GM23248 (cell line): ENCODE data around the gene HECTD3. TPM values are rescaled to one million over a fixed set of nuclear protein-coding genes. Genes with fewer than 3 reads are reported as not detected.
"Not testable (repeated sequence)": the region's sequence is repeated elsewhere in the genome, so short reads cannot be mapped to it uniquely, and the experiment has no call there.

Source experiments
- DNase-seq: peaks from one replicate; pipeline ENCODE4 v3.0.0-alpha.2; 2015
- H2AFZ ChIP-seq: fragments of 200-600 bp; sonication (generic); 2 replicates; pipeline ENCODE4 v1.6.1; 2016; ENCODE audit warnings: antibody characterized with exemption
- H3F3A ChIP-seq: fragments of 200-600 bp; sonication (generic); 2 replicates; pipeline ENCODE4 v1.6.1; 2016; ENCODE audit warnings: mild to moderate bottlenecking, antibody characterized with exemption, mixed run types; ENCODE audit not compliant: insufficient read depth
- H3K27ac ChIP-seq: fragments of 200-600 bp; sonication (generic); 2 replicates; pipeline ENCODE4 v1.5.1; 2016; ENCODE audit warnings: mild to moderate bottlenecking
- H3K27me3 ChIP-seq: fragments of 200-600 bp; sonication (generic); replicated peaks from 2 replicates; pipeline ENCODE4 v1.6.1; 2016; ENCODE audit warnings: mild to moderate bottlenecking; ENCODE audit not compliant: insufficient read depth
- H3K36me3 ChIP-seq: fragments of 200-600 bp; sonication (generic); 2 replicates; pipeline ENCODE4 v1.6.1; 2016; ENCODE audit warnings: low read depth, mild to moderate bottlenecking
- H3K4me1 ChIP-seq: fragments of 200-600 bp; sonication (generic); 2 replicates; pipeline ENCODE4 v1.6.1; 2016; ENCODE audit warnings: mild to moderate bottlenecking; ENCODE audit not compliant: insufficient read depth
- H3K4me2 ChIP-seq: fragments of 200-600 bp; sonication (generic); one replicate; pipeline ENCODE4 v1.6.1; 2016; ENCODE audit warnings: mild to moderate bottlenecking; ENCODE audit not compliant: unreplicated experiment
- H3K4me3 ChIP-seq: fragments of 200-600 bp; sonication (generic); 2 replicates; pipeline ENCODE4 v1.5.1; 2016; ENCODE audit warnings: mild to moderate bottlenecking
- H3K79me2 ChIP-seq: fragments of 200-600 bp; sonication (generic); 2 replicates; pipeline ENCODE4 v1.6.1; 2016; ENCODE audit warnings: mild to moderate bottlenecking; ENCODE audit not compliant: insufficient read depth
- H3K9ac ChIP-seq: fragments of 200-600 bp; sonication (generic); 2 replicates; pipeline ENCODE4 v1.6.1; 2016; ENCODE audit warnings: mild to moderate bottlenecking
- H3K9me2 ChIP-seq: fragments of 200-600 bp; sonication (generic); 2 replicates; pipeline ENCODE4 v1.6.1; 2016; ENCODE audit warnings: mixed run types, mild to moderate bottlenecking, moderate library complexity; ENCODE audit not compliant: insufficient read depth
- H3K9me3 ChIP-seq: fragments of 200-600 bp; sonication (generic); one replicate; pipeline ENCODE4 v1.6.1; 2017; ENCODE audit warnings: low read depth
- H4K20me1 ChIP-seq: fragments of 200-600 bp; sonication (generic); 2 replicates; pipeline ENCODE4 v1.6.0; 2016; ENCODE audit not compliant: insufficient read depth
- EZH2 ChIP-seq: fragments of 200-600 bp; sonication (generic); IDR thresholded peaks from 2 replicates; pipeline ENCODE4 v1.6.1; 2018; ENCODE audit warnings: antibody characterized with exemption, mild to moderate bottlenecking; ENCODE audit not compliant: insufficient read depth, poor library complexity, severe bottlenecking
- EZH2phosphoT487 ChIP-seq: fragments of 200-600 bp; sonication (generic); IDR thresholded peaks from 2 replicates; pipeline ENCODE4 v1.6.1; 2018; ENCODE audit warnings: antibody characterized with exemption, moderate library complexity, mild to moderate bottlenecking, low read depth; ENCODE audit not compliant: insufficient read depth
- WGBS, 2 experiments: methylation state at CpG; one replicate each; pipeline ENCODE4 v1.1.6; 2015 to 2017; ENCODE audit warnings: low lambda C conversion rate in 2 of 2, low coverage in 1 of 2; ENCODE audit errors: missing lambda C conversion rate in 2 of 2; 5-methylcytosine and 5-hydroxymethylcytosine counted together
- in situ Hi-C: fragments of 300-500 bp; cut with MboI; formaldehyde crosslinking; loops from 2 replicates; pipeline ENCODE4 v1.15.0; 2020
- polyA plus RNA-seq: library from polyadenylated mRNA; unstranded; fragments of >200 nt; fragmentation: Nextera tagmentation; extraction: Ambion mirVana; gene quantifications from 2 replicates; pipeline ENCODE4 v1.2.1, GENCODE V29; 2016
- total RNA-seq: library from RNA; depleted of rRNA; stranded (reverse); fragments of >200 nt; shearing (Covaris generic); gene quantifications from 2 replicates; pipeline ENCODE4 v1.2.3, GENCODE V29; 2014

HECTD3 gene
- total and polyA plus RNA-seq, 2 experiments from 2014 or later: 17.0 to 21.1 TPM

- no peaks in the 10 kb centered on the region for H4K20me1 ChIP-seq
- no peaks in the 10 kb centered on the region for H3K9me2 ChIP-seq
- no peak overlapping the region for H3K4me3 ChIP-seq
- in situ Hi-C loops: no loop called here
- no peaks in the 10 kb centered on the region for H3K27me3 ChIP-seq
- TF ChIP-seq EZH2 (no peak), EZH2phosphoT487 (no peak)
- no peak for DNase-seq
- no peak overlapping the region for H3K4me2 ChIP-seq
- no peaks in the 10 kb centered on the region for H3K9me3 ChIP-seq
- no peaks in the 10 kb centered on the region; the same call in 1 of the 2 replicates for H3K79me2 ChIP-seq
- H3K4me1 ChIP-seq: peaks cover 2% of the 10 kb centered on the region; the same call in 1 of the 2 replicates
- no peak overlapping the region for H3K27ac ChIP-seq
- H3K9ac ChIP-seq: no peak overlapping the region
- peaks cover 21% of the 10 kb centered on the region for H3K36me3 ChIP-seq
- WGBS, 2 experiments: 91 to 95% methylated on average over 1 of the region's 1 CpG
- H2AFZ ChIP-seq: no peak overlapping the region
- H3F3A ChIP-seq: peaks cover 8% of the 10 kb centered on the region; the same call in 1 of the 2 replicates
These were observed 37.5 kb downstream of the HECTD3 start for GRCh38 chr1:44973645-44974044.

DNA sequence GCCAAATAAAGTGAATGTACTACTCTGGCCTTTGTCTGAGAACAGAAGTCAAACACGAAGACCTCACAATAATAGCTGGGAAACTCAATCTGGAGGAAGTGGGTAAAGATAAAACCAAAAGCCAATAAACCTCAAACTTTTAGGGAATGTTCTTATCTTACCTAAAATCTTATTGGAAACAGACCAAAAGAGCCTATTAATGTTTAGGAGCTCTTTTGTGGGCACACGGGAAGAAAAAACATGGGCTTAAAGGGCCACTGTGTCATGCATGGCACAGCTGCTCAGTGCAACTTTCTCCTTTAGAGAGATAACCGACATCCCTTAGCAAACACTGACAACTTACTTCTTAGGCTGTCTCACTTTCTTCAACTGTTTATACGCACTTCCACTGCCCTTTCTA, 40.8 kb downstream of the HECTD3 start:
- WGBS, 2 experiments: 68% methylated on average over 4 of the region's 4 CpGs
- Histone ChIP-seq H3K4me2 (no peak overlapping the region), H3K4me1 (peaks cover 12% of the 10 kb centered on the region; the same call in 1 of the 2 replicates), H3K27ac (no peak overlapping the region), H4K20me1 (no peaks in the 10 kb centered on the region), H3K36me3 (no peaks in the 10 kb centered on the region), H3K9ac (no peak overlapping the region), H3K27me3 (no peaks in the 10 kb centered on the region), H3K9me2 (no peaks in the 10 kb centered on the region), H3K4me3 (no peak overlapping the region), H3F3A (peaks cover 11% of the 10 kb centered on the region; the same call in 1 of the 2 replicates), H2AFZ (no peak overlapping the region), H3K9me3 (no peaks in the 10 kb centered on the region), H3K79me2 (peaks cover 14% of the 10 kb centered on the region)
- in situ Hi-C loops: no loop called here
- no peak for DNase-seq
- TF ChIP-seq EZH2phosphoT487 (no peak), EZH2 (no peak)

DNA sequence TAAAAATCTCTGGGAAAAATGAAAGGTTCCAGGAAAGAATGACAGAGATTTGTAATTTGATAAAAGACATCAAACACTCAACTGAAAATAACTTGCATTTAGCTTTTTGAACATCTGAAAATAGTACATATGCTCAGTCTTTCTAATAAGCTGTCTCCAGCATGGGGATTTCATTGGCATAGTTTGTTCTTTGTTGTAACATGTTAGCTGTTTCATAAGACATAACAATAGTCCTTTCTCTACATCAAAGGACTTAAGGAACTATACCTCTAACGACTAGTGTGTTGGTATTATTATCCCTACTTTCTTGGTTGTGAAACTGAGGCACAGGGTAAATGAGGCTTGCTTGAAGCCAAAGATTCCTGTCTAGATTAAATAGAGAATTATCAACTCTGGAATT, 46.7 kb downstream of the HECTD3 start:
- no peaks in the 10 kb centered on the region for H4K20me1 ChIP-seq
- WGBS, 2 experiments: 87 to 88% methylated on average over 1 of the region's 1 CpG

GRCh38 chr1:44962729-44963128, 48.4 kb downstream of the HECTD3 start:
- no peak for TF ChIP-seq EZH2phosphoT487
- no peak for TF ChIP-seq EZH2
- no peak overlapping the region for H3K9ac ChIP-seq
- in situ Hi-C loops: no loop called here
- no peak for DNase-seq
- no peak overlapping the region for H3K4me2 ChIP-seq
- no peaks in the 10 kb centered on the region for H3K27me3 ChIP-seq
- no peaks in the 10 kb centered on the region for H3K36me3 ChIP-seq
- no peaks in the 10 kb centered on the region for H3K9me2 ChIP-seq
- H3K27ac ChIP-seq: no peak overlapping the region
- H3K9me3 ChIP-seq: no peaks in the 10 kb centered on the region
- 99 to 100% methylated on average over 3 of the region's 3 CpGs for WGBS, 2 experiments
- peaks cover 11% of the 10 kb centered on the region for H3F3A ChIP-seq
- no peak overlapping the region for H2AFZ ChIP-seq
- no peaks in the 10 kb centered on the region for H4K20me1 ChIP-seq
- H3K4me3 ChIP-seq: no peak overlapping the region
- H3K79me2 ChIP-seq: peaks cover 31% of the 10 kb centered on the region
- H3K4me1 ChIP-seq: peaks cover 6% of the 10 kb centered on the region

More for the DNA sequence above, 46.7 kb downstream of the HECTD3 start:
- Histone ChIP-seq H3K27me3 (no peaks in the 10 kb centered on the region), H3K4me2 (no peak overlapping the region), H3K9me3 (no peaks in the 10 kb centered on the region), H3K27ac (no peak overlapping the region), H3K4me1 (peaks cover 12% of the 10 kb centered on the region; the same call in 1 of the 2 replicates), H3K9ac (no peak overlapping the region), H3K79me2 (peaks cover 31% of the 10 kb centered on the region), H3K36me3 (no peaks in the 10 kb centered on the region), H2AFZ (no peak overlapping the region), H3K9me2 (no peaks in the 10 kb centered on the region), H3K4me3 (no peak overlapping the region), H3F3A (0 out of 2 replicates have a peak, but pooled peaks cover 3% of the 10 kb centered on the region)
- in situ Hi-C loops: no loop called here
- TF ChIP-seq EZH2phosphoT487 (no peak), EZH2 (no peak)
- no peak for DNase-seq

GRCh38 chr1:44962022-44962421, 49.1 kb downstream of the HECTD3 start:
- H3K36me3 ChIP-seq, H3K27me3 ChIP-seq, in situ Hi-C loops, H2AFZ ChIP-seq, H3K4me2 ChIP-seq, H3K9me3 ChIP-seq, DNase-seq, H3K27ac ChIP-seq, H3K9me2 ChIP-seq, H3K4me3 ChIP-seq, H3K9ac ChIP-seq, H4K20me1 ChIP-seq: not testable (repeated sequence)
- Histone ChIP-seq H3K79me2 (peaks cover 28% of the 10 kb centered on the region), H3K4me1 (peaks cover 11% of the 10 kb centered on the region), H3F3A (peaks cover 11% of the 10 kb centered on the region)
- 97 to 98% methylated on average over 4 of the region's 4 CpGs for WGBS, 2 experiments

- H3K27me3 ChIP-seq, H2AFZ ChIP-seq, in situ Hi-C loops, H3K4me3 ChIP-seq, H4K20me1 ChIP-seq, H3K9ac ChIP-seq, H3K9me3 ChIP-seq, H3K9me2 ChIP-seq, H3K36me3 ChIP-seq: not testable (repeated sequence)
- Histone ChIP-seq H3K27ac (peak overlapping the region; percentile 43), H3K4me1 (peaks cover 11% of the 10 kb centered on the region), H3F3A (peaks cover 11% of the 10 kb centered on the region), H3K79me2 (peaks cover 23% of the 10 kb centered on the region), H3K4me2 (peak overlapping the region; percentile 17)
- WGBS, 2 experiments: 56 to 62% methylated on average over 3 of the region's 3 CpGs
- peak; percentile 52 for DNase-seq
These were observed 53.6 kb downstream of the HECTD3 start for GRCh38 chr1:44957566-44957965.

GRCh38 chr1:44956077-44956476, 55.0 kb downstream of the HECTD3 start:
- H3K27ac ChIP-seq, H3K4me2 ChIP-seq, H3K9me2 ChIP-seq, in situ Hi-C loops, H3K36me3 ChIP-seq, H3K9me3 ChIP-seq, H3K9ac ChIP-seq, H3K27me3 ChIP-seq, H3K4me3 ChIP-seq, H2AFZ ChIP-seq, H4K20me1 ChIP-seq, DNase-seq: not testable (repeated sequence)
- WGBS, 2 experiments: 97 to 98% methylated on average over 3 of the region's 3 CpGs
- peaks cover 11% of the 10 kb centered on the region for H3K4me1 ChIP-seq
- peaks cover 19% of the 10 kb centered on the region for H3K79me2 ChIP-seq
- H3F3A ChIP-seq: peaks cover 11% of the 10 kb centered on the region
